GM12801 (cell line): ENCODE data around the gene KIAA1671.

Source experiments
- CTCF ChIP-seq: IDR thresholded peaks from one replicate; pipeline ENCODE4 v1.5.1; 2011; ENCODE audit warnings: control low read depth; ENCODE audit not compliant: insufficient read length; ENCODE audit errors: extremely low read depth

Gene KIAA1671

GRCh38 chr22:25174156-25174887, 221.8 kb downstream of the KIAA1671 start:
- TF ChIP-seq CTCF = no peak

GRCh38 chr22:25174888-25175411, 222.4 kb downstream of the KIAA1671 start:
- TF ChIP-seq CTCF = no peak

- TF ChIP-seq CTCF = no peak
Measured at GRCh38 chr22:25176175-25176574, 223.7 kb downstream of the KIAA1671 start.

GRCh38 chr22:25176799-25177198, 224.3 kb downstream of the KIAA1671 start:
- no peak for TF ChIP-seq CTCF

GRCh38 chr22:25177226-25177625, 224.7 kb downstream of the KIAA1671 start:
- no peak for TF ChIP-seq CTCF

- no peak for TF ChIP-seq CTCF
Measured at GRCh38 chr22:25177895-25178294, 225.4 kb downstream of the KIAA1671 start.

GRCh38 chr22:25182131-25183110, 229.9 kb downstream of the KIAA1671 start:
- no peak for TF ChIP-seq CTCF
